ENCODE results near the gene ARPP21.

Gene ARPP21

DNA sequence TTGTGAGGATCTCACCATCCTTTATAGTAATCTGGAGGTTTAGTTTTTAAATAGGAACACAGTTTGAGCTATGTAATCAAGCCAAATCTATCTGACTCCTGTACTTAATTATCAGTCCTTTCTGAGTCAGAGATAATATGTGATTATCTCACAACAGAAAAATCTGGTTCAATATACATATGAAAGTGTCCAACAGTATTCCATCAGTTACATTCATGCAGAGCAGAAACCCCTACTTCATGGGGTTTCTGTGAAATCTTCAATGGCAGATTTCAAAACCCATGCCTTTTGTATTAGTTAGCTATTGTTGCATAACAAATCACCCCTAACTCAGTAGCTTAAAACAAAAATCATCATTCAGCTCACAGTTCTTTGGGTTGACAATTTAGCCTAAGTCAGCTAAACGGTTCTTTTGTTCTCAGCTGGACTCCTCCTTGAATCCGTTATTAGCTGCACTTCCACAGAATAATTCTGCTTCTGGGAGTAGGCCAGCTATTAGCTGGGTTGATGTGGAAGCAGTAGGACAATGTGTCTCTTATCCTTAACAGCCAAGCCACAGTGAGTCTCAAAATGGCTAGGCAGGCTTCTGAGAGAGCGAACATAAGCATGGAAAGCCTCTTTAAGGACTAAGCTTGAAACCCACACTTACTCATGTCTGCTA is 42.9 kb upstream of the ARPP21 start:
- no peak overlapping the region for H2AFZ ChIP-seq (ENCODE audit: low read length)
- H3F3A ChIP-seq (ENCODE audit: low read depth), result no peaks in the 10 kb centered on the region
- H3K9ac ChIP-seq (ENCODE audit: low read depth, low read length, poor library complexity, severe bottlenecking), result no peak overlapping the region
- peaks cover 2% of the 10 kb centered on the region; the same call in 1 of the 2 replicates for H3K9me3 ChIP-seq (ENCODE audit: insufficient read depth, low read depth, low read length)
- no peaks in the 10 kb centered on the region for H3K27me3 ChIP-seq (ENCODE audit: insufficient read depth, low read length, poor library complexity, severe bottlenecking)
- TF ChIP-seq EZH2phosphoT487 (IDR thresholded peaks at IDR 0.05; ENCODE audit: borderline replicate concordance), result no peak
- TF ChIP-seq, protein P1, sequence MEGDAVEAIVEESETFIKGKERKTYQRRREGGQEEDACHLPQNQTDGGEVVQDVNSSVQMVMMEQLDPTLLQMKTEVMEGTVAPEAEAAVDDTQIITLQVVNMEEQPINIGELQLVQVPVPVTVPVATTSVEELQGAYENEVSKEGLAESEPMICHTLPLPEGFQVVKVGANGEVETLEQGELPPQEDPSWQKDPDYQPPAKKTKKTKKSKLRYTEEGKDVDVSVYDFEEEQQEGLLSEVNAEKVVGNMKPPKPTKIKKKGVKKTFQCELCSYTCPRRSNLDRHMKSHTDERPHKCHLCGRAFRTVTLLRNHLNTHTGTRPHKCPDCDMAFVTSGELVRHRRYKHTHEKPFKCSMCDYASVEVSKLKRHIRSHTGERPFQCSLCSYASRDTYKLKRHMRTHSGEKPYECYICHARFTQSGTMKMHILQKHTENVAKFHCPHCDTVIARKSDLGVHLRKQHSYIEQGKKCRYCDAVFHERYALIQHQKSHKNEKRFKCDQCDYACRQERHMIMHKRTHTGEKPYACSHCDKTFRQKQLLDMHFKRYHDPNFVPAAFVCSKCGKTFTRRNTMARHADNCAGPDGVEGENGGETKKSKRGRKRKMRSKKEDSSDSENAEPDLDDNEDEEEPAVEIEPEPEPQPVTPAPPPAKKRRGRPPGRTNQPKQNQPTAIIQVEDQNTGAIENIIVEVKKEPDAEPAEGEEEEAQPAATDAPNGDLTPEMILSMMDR (conservative IDR thresholded peaks at IDR 0.05; ENCODE audit: low read length), result no peak
- H3K4me2 ChIP-seq (ENCODE audit: low read depth, low read length, poor library complexity, severe bottlenecking), result no peak overlapping the region
- no peaks in the 10 kb centered on the region for H3K9me2 ChIP-seq (replicated peaks; ENCODE audit: low read depth, low read length)
- H3K4me3 ChIP-seq (ENCODE audit: low read length, poor library complexity, severe bottlenecking), result no peak overlapping the region
- peaks cover 17% of the 10 kb centered on the region for H3K4me1 ChIP-seq (ENCODE audit: insufficient read depth, low read length, poor library complexity, severe bottlenecking)
- no peaks in the 10 kb centered on the region for H4K20me1 ChIP-seq (ENCODE audit: insufficient read depth, low read length, poor library complexity, severe bottlenecking)
- no peaks in the 10 kb centered on the region for H3K36me3 ChIP-seq (ENCODE audit: insufficient read depth, low read length)
- H3K79me2 ChIP-seq (ENCODE audit: insufficient read depth, low read length), result no peaks in the 10 kb centered on the region

DNA sequence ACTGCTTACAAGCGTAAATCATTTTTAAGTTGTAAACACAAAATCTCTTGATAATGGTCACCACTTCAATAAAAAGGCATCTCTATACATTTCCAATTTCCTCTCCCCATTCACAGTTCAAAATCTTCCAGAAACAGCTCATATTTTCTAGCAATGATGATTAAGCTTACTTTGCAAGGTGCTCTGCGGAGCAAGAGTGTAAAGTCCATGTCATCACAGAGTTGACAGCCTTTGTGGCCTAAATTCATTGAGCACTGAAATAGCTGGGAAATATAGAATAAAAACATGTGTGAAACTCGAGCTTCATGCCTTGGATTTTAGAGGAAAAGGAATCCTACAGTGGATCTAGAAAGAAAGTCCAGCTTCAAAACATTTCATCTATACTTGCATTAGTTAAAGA is 41.8 kb upstream of the ARPP21 start:
- H3F3A ChIP-seq (ENCODE audit: low read depth), result no peaks in the 10 kb centered on the region
- TF ChIP-seq EZH2phosphoT487 (IDR thresholded peaks at IDR 0.05; ENCODE audit: borderline replicate concordance), result no peak
- TF ChIP-seq, protein P1 (conservative IDR thresholded peaks at IDR 0.05; ENCODE audit: low read length), result no peak
- H4K20me1 ChIP-seq (ENCODE audit: insufficient read depth, low read length, poor library complexity, severe bottlenecking), result no peaks in the 10 kb centered on the region
- no peak overlapping the region for H3K4me2 ChIP-seq (ENCODE audit: low read depth, low read length, poor library complexity, severe bottlenecking)
- H3K27me3 ChIP-seq (ENCODE audit: insufficient read depth, low read length, poor library complexity, severe bottlenecking), result no peaks in the 10 kb centered on the region
- peaks cover 2% of the 10 kb centered on the region; the same call in 1 of the 2 replicates for H3K9me3 ChIP-seq (ENCODE audit: insufficient read depth, low read depth, low read length)
- H3K9ac ChIP-seq (ENCODE audit: low read depth, low read length, poor library complexity, severe bottlenecking), result no peak overlapping the region
- no peak overlapping the region for H2AFZ ChIP-seq (ENCODE audit: low read length)
- peaks cover 17% of the 10 kb centered on the region for H3K4me1 ChIP-seq (ENCODE audit: insufficient read depth, low read length, poor library complexity, severe bottlenecking)
- H3K4me3 ChIP-seq (ENCODE audit: low read length, poor library complexity, severe bottlenecking), result no peak overlapping the region
- no peaks in the 10 kb centered on the region for H3K9me2 ChIP-seq (replicated peaks; ENCODE audit: low read depth, low read length)
- no peaks in the 10 kb centered on the region for H3K36me3 ChIP-seq (ENCODE audit: insufficient read depth, low read length)
- no peaks in the 10 kb centered on the region for H3K79me2 ChIP-seq (ENCODE audit: insufficient read depth, low read length)

DNA sequence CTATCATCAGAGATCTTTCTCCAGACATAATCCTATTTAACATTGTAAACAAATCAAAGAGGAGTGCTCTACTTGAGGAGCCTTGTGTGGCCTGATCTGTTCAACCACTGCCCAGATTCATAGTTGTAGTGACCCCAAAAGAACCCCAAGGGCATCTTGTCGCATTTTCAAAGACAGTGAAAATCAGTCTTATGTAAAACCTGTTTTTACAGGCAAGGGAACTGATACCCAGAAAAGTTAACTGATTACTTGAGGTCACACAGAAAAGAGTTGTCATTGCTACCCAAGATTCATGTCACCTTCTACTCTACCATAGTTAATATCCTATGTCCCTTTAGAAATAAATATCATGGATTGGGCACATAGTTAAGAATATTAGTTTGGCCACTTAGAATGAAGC is 40.5 kb upstream of the ARPP21 start:
- H3K36me3 ChIP-seq (ENCODE audit: insufficient read depth, low read length), result no peaks in the 10 kb centered on the region
- peaks cover 7% of the 10 kb centered on the region for H3K4me1 ChIP-seq (ENCODE audit: insufficient read depth, low read length, poor library complexity, severe bottlenecking)
- H3K4me2 ChIP-seq (ENCODE audit: low read depth, low read length, poor library complexity, severe bottlenecking), result no peak overlapping the region
- H3K79me2 ChIP-seq (ENCODE audit: insufficient read depth, low read length), result no peaks in the 10 kb centered on the region
- TF ChIP-seq, protein P1 (conservative IDR thresholded peaks at IDR 0.05; ENCODE audit: low read length), result no peak
- TF ChIP-seq EZH2phosphoT487 (IDR thresholded peaks at IDR 0.05; ENCODE audit: borderline replicate concordance), result no peak
- no peaks in the 10 kb centered on the region for H3K27me3 ChIP-seq (ENCODE audit: insufficient read depth, low read length, poor library complexity, severe bottlenecking)
- H3K4me3 ChIP-seq (ENCODE audit: low read length, poor library complexity, severe bottlenecking), result no peak overlapping the region
- no peak overlapping the region for H3K9ac ChIP-seq (ENCODE audit: low read depth, low read length, poor library complexity, severe bottlenecking)
- no peaks in the 10 kb centered on the region for H3K9me2 ChIP-seq (replicated peaks; ENCODE audit: low read depth, low read length)
- H4K20me1 ChIP-seq (ENCODE audit: insufficient read depth, low read length, poor library complexity, severe bottlenecking), result no peaks in the 10 kb centered on the region
- H3F3A ChIP-seq (ENCODE audit: low read depth), result no peaks in the 10 kb centered on the region
- no peak overlapping the region for H2AFZ ChIP-seq (ENCODE audit: low read length)
- H3K9me3 ChIP-seq (ENCODE audit: insufficient read depth, low read depth, low read length), result no peaks in the 10 kb centered on the region

Data from Loucy (cell line).